ENCODE results near the gene ZNF385B. TPM values are rescaled to one million over a fixed set of nuclear protein-coding genes. Genes with fewer than 3 reads are reported as not detected.
A peak's percentile ranks its signal among the peaks of the same experiment; 100 is the strongest.

Gene ZNF385B
- total RNA-seq, 2 donors from 2014 or later = under 0.01 TPM; not detected in 1

DNA sequence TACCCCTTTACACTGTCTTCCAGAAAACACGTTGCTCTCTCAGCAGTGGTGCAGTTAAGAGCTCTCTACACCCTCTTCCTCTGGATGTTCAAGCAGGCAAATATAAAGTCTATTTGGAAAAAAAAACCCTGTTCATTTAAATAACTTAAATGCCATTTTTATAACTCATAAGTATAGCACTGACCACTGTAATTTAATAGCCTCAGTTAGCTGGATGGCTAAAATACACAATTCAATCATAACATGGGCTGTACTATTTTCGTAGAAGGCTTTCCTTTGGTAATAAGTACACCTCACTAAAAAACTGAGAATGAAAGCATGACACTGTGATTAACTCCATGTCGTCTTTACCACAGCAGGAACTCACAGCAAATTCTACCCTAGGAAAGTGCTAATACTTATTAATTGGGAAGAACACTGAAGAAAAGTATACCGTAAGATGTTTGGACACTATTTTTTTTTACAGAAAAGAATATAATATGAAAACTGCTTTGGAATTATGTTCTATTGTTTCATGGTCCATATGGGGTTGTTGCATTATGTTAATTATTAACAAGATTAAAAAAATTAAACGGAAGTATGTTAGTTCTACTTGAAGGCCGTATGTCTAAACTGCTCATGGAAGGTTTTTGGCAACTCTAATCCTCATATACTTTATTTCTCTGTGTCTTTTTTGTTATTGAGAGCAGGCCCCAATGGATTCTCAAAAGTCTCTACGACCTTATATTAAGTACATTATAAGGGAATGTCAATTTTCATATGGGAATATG lies 269.1 kb downstream of the ZNF385B start:
- Histone ChIP-seq H3K27me3 (no peaks in the 10 kb centered on the region), H3K27ac (peak overlapping the region in 1 of 4 donors; percentile 40), H3K4me3 (no peak overlapping the region), H3K9me3 (no peaks in the 10 kb centered on the region), H3K4me1 (peaks cover 5% of the 10 kb centered on the region), H3K36me3 (replicated peaks in 1 of 2; ENCODE audit: insufficient read depth in 1 of 2, low read depth in 2 of 2) (no peaks in the 10 kb centered on the region)
- DNase-seq = no peak
- peak; percentile 75 for ATAC-seq
- WGBS, 2 donors = 42 to 53% methylated on average over 7 of the region's 7 CpGs
- TF ChIP-seq POLR2A (IDR thresholded peaks at IDR 0.05) = no peak
- TF ChIP-seq CTCF (IDR thresholded peaks at IDR 0.05) = no peak
- intact Hi-C loops (cut with DNase I) = no loop called here

DNA sequence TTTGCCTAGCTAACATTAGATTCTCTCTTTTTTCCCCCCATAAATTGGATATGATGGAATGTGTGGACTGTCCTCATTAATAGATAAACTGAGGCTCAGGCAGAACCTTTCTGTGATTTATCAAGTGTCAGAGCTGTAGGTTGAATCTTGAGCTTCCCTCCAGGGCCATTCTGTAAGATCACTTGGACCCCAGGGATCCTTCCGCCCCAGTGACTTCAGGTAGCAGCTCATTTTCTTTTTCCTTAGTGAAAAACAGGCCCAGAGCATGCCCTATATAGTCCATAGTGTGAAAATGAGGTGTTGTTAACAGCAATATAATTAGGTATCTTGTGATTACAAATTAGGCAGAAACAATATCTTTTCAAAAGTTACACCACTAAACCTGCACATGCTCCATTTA lies 269.7 kb downstream of the ZNF385B start:
- intact Hi-C loops (cut with DNase I) = no loop called here
- WGBS, 2 donors = 90 to 100% methylated on average over 1 of the region's 1 CpG

GRCh38 chr2:179588486-179589145 lies 272.8 kb downstream of the ZNF385B start:
- Histone ChIP-seq H3K36me3 (replicated peaks in 1 of 2; ENCODE audit: insufficient read depth in 1 of 2, low read depth in 2 of 2) (no peaks in the 10 kb centered on the region), H3K27ac (no peak overlapping the region), H3K4me1 (peaks cover 5% of the 10 kb centered on the region), H3K4me3 (no peak overlapping the region), H3K9me3 (no peaks in the 10 kb centered on the region), H3K27me3 (no peaks in the 10 kb centered on the region)
- no peak for DNase-seq
- intact Hi-C loops (cut with DNase I) = no loop called here
- no peak for ATAC-seq
- TF ChIP-seq POLR2A (IDR thresholded peaks at IDR 0.05) (no peak), CTCF (IDR thresholded peaks at IDR 0.05) (no peak)
- 64 to 79% methylated on average over 3 of the region's 3 CpGs for WGBS, 2 donors

More for the DNA sequence above, 269.7 kb downstream of the ZNF385B start:
- Histone ChIP-seq H3K27me3 (no peaks in the 10 kb centered on the region), H3K36me3 (replicated peaks in 1 of 2; ENCODE audit: insufficient read depth in 1 of 2, low read depth in 2 of 2) (no peaks in the 10 kb centered on the region), H3K9me3 (no peaks in the 10 kb centered on the region), H3K4me1 (peaks cover 5% of the 10 kb centered on the region), H3K27ac (no peak overlapping the region), H3K4me3 (no peak overlapping the region)
- no peak for TF ChIP-seq POLR2A (IDR thresholded peaks at IDR 0.05)
- no peak for TF ChIP-seq CTCF (IDR thresholded peaks at IDR 0.05)
- no peak for DNase-seq
- no peak for ATAC-seq

- Histone ChIP-seq H3K4me1 (peaks cover 14% of the 10 kb centered on the region), H3K36me3 (replicated peaks in 1 of 2; ENCODE audit: insufficient read depth in 1 of 2, low read depth in 2 of 2) (no peaks in the 10 kb centered on the region), H3K9me3 (no peaks in the 10 kb centered on the region), H3K27me3 (no peaks in the 10 kb centered on the region), H3K4me3 (no peak overlapping the region), H3K27ac (no peak overlapping the region)
- intact Hi-C loops (cut with DNase I) = no loop called here
- no peak for DNase-seq
- ATAC-seq = no peak
- no peak for TF ChIP-seq POLR2A (IDR thresholded peaks at IDR 0.05)
- no peak for TF ChIP-seq CTCF (IDR thresholded peaks at IDR 0.05)
Measured at GRCh38 chr2:179584760-179585159, 276.7 kb downstream of the ZNF385B start.

Measured in body of pancreas (tissue), 4 donors.